Measurements from ENCODE around the gene APELA.

DNA sequence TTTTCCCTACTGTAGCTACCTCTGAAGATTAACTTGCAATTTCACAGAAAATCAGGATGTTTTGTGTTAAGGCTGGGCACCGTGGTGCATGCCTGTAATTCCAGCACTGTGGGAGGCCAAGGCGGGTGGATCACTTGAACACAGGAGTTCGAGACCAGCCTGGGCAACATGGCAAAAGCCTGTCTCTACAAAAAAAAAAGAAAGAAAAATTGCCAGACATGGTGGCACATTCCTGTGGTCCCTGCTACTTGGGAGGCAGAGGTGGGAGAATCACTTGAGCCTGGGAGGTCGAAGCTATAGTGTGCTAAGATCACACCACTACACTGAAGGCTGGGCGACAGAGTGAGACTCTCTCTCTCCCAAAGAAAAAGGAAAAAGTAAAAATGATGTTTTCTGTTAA, 27.4 kb downstream of the APELA start:
- TF ChIP-seq, protein P1, sequence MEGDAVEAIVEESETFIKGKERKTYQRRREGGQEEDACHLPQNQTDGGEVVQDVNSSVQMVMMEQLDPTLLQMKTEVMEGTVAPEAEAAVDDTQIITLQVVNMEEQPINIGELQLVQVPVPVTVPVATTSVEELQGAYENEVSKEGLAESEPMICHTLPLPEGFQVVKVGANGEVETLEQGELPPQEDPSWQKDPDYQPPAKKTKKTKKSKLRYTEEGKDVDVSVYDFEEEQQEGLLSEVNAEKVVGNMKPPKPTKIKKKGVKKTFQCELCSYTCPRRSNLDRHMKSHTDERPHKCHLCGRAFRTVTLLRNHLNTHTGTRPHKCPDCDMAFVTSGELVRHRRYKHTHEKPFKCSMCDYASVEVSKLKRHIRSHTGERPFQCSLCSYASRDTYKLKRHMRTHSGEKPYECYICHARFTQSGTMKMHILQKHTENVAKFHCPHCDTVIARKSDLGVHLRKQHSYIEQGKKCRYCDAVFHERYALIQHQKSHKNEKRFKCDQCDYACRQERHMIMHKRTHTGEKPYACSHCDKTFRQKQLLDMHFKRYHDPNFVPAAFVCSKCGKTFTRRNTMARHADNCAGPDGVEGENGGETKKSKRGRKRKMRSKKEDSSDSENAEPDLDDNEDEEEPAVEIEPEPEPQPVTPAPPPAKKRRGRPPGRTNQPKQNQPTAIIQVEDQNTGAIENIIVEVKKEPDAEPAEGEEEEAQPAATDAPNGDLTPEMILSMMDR (IDR thresholded peaks at IDR 0.05), result no peak
- TF ChIP-seq POLR2A (IDR thresholded peaks at IDR 0.05), result no peak

All from testis (tissue), 2 donors.